ENCODE results near the gene PSG6.
"Not testable (repeated sequence)": the region's sequence is repeated elsewhere in the genome, so short reads cannot be mapped to it uniquely, and the experiment has no call there.

DNA sequence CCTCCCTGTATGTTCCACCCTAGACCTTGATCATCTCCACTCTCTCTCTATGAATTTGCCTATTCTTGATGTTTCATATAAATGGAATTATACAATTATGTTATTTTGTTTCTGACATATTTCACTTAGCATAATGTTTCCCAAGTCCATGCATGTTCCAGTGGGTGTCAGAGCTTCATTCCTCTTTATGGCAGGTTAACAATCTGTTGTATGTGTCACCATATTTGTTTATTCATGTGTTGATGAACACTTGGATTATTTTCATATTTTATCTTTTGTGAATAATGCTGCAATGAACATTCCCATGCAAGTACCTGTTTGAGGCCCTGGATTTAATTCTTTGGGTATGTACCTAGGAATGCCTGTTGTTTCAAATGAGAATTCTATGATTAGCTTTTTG lies 3.3 kb upstream of the PSG6 start:
- TF ChIP-seq, protein P1, sequence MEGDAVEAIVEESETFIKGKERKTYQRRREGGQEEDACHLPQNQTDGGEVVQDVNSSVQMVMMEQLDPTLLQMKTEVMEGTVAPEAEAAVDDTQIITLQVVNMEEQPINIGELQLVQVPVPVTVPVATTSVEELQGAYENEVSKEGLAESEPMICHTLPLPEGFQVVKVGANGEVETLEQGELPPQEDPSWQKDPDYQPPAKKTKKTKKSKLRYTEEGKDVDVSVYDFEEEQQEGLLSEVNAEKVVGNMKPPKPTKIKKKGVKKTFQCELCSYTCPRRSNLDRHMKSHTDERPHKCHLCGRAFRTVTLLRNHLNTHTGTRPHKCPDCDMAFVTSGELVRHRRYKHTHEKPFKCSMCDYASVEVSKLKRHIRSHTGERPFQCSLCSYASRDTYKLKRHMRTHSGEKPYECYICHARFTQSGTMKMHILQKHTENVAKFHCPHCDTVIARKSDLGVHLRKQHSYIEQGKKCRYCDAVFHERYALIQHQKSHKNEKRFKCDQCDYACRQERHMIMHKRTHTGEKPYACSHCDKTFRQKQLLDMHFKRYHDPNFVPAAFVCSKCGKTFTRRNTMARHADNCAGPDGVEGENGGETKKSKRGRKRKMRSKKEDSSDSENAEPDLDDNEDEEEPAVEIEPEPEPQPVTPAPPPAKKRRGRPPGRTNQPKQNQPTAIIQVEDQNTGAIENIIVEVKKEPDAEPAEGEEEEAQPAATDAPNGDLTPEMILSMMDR (IDR thresholded peaks at IDR 0.05) = not testable (repeated sequence)
- not testable (repeated sequence) for TF ChIP-seq POLR2AphosphoS5, POLR2A, EP300 (IDR thresholded peaks at IDR 0.05)

Measured in stomach (tissue), 4 donors.